H1 (cell line): ENCODE measurements around the gene KLF5. TPM values are rescaled to one million over a fixed set of nuclear protein-coding genes. Genes with fewer than 3 reads are reported as not detected.

Experiments used
- CTCF ChIA-PET: fragments of 300-600 bp; sonication (Branson Sonifier 250); formaldehyde crosslinking; loops from one replicate; lab custom pipeline; 2021; ENCODE audit not compliant: partially characterized antibody; lab: Charles Lee
- POLR2A ChIA-PET: fragments of 300-600 bp; sonication (Branson Sonifier 250); formaldehyde crosslinking; loops from one replicate; lab custom pipeline; 2021; ENCODE audit warnings: inconsistent platforms; ENCODE audit not compliant: partially characterized antibody; lab: Charles Lee
- DNase-seq, 2 experiments: peaks; one replicate each; pipeline versions ENCODE4 v3.0.0 to v3.0.0-alpha.2; 2010 to 2022; ENCODE audit warnings: low spot score in 2 of 2, low read depth in 1 of 2, mixed read lengths in 1 of 2
- FAIRE-seq: peaks from 2 replicates; lab custom pipeline; 2011; peaks lifted over from hg19 to GRCh38; lab: Jason Lieb, UNC
- H2AFZ ChIP-seq: 2 replicates; pipeline ENCODE4 v1.8.1; 2012; ENCODE audit warnings: low read length, inconsistent platforms
- H2AK5ac ChIP-seq: 2 replicates; pipeline ENCODE4 v1.6.1; 2013; ENCODE audit warnings: low read depth, low read length
- H2BK120ac ChIP-seq: replicated peaks from 2 replicates; pipeline ENCODE3; 2013; ENCODE audit warnings: low read depth, low read length, inconsistent platforms
- H2BK12ac ChIP-seq: 2 replicates; pipeline ENCODE4 v1.6.1; 2013; ENCODE audit warnings: low read depth, low read length
- H2BK15ac ChIP-seq: 2 replicates; pipeline ENCODE4 v1.6.1; 2013; ENCODE audit warnings: low read length
- H2BK20ac ChIP-seq: 2 replicates; pipeline ENCODE4 v1.6.1; 2013; ENCODE audit warnings: low read length
- H2BK5ac ChIP-seq: 2 replicates; pipeline ENCODE4 v1.6.1; 2013; ENCODE audit warnings: low read depth, low read length
- H3K14ac ChIP-seq: 2 replicates; pipeline ENCODE4 v1.6.1; 2013; ENCODE audit warnings: inconsistent platforms; ENCODE audit not compliant: insufficient read length
- H3K18ac ChIP-seq: 2 replicates; pipeline ENCODE4 v1.6.1; 2013; ENCODE audit warnings: low read length; ENCODE audit errors: extremely low read depth
- H3K23ac ChIP-seq: 2 replicates; pipeline ENCODE4 v1.6.1; 2013; ENCODE audit warnings: inconsistent platforms; ENCODE audit not compliant: insufficient read length
- H3K23me2 ChIP-seq: 2 replicates; pipeline ENCODE4 v1.6.1; 2013; ENCODE audit warnings: low read depth, low read length
- H3K27ac ChIP-seq: 2 replicates; pipeline ENCODE4 v1.6.1; 2011; ENCODE audit warnings: low read depth, low read length, inconsistent platforms
- H3K27me3 ChIP-seq, 4 experiments: replicated peaks in 1 of 4; 1 replicate in 1 of 4; 2 replicates in 3 of 4; pipeline versions ENCODE4 v1.6.1 to v1.8.1; 2011 to 2013; ENCODE audit warnings: low read length in 3 of 4, mild to moderate bottlenecking in 3 of 4, inconsistent platforms in 2 of 4, mixed read lengths in 2 of 4, moderate library complexity in 1 of 4; ENCODE audit not compliant: control insufficient read depth in 3 of 4, insufficient read depth in 3 of 4; ENCODE audit errors: extremely low read depth in 1 of 4
- H3K36me3 ChIP-seq, 4 experiments: 2 replicates each; pipeline versions ENCODE4 v1.6.1 to v1.8.1; 2011 to 2013; ENCODE audit warnings: mild to moderate bottlenecking in 4 of 4, low read length in 3 of 4, moderate library complexity in 2 of 4, control low read depth in 1 of 4, inconsistent platforms in 1 of 4; ENCODE audit not compliant: insufficient read depth in 4 of 4, control insufficient read depth in 2 of 4
- H3K4ac ChIP-seq: replicated peaks from 2 replicates; pipeline ENCODE3; 2013; ENCODE audit warnings: low read length, low read depth, mixed read lengths, inconsistent platforms; ENCODE audit not compliant: insufficient read length
- H3K4me1 ChIP-seq, 4 experiments: replicated peaks in 1 of 4; 1 replicate in 1 of 4; 2 replicates in 3 of 4; pipeline versions ENCODE4 v1.6.1 to v1.8.1; 2011 to 2013; ENCODE audit warnings: low read length in 3 of 4, inconsistent platforms in 2 of 4, mixed read lengths in 1 of 4; ENCODE audit not compliant: insufficient read depth in 4 of 4, control insufficient read depth in 3 of 4
- H3K4me2 ChIP-seq, 2 experiments: 2 replicates each; pipeline versions ENCODE4 v1.6.1 to v1.8.1; 2011 to 2013; ENCODE audit warnings: low read depth in 2 of 2, low read length in 2 of 2, control low read depth in 1 of 2, inconsistent platforms in 1 of 2, mild to moderate bottlenecking in 1 of 2; ENCODE audit not compliant: insufficient read depth in 1 of 2
- H3K4me3 ChIP-seq, 4 experiments: fragments of 200-600, 300-600 bp in 1 of 4; sonication (generic), shearing (Covaris generic), sonication (Bioruptor Twin) in 1 of 4; 2 replicates each; pipeline versions ENCODE4 v1.5.1 to v1.8.1; 2011 to 2016; ENCODE audit warnings: low read length in 4 of 4, low read depth in 3 of 4, control low read depth in 2 of 4, inconsistent platforms in 2 of 4, mild to moderate bottlenecking in 2 of 4, mixed read lengths in 1 of 4, moderate library complexity in 1 of 4; ENCODE audit not compliant: insufficient read depth in 2 of 4; ENCODE audit errors: extremely low read depth in 1 of 4
- H3K56ac ChIP-seq: replicated peaks from 2 replicates; pipeline ENCODE3; 2013; ENCODE audit warnings: low read depth, mild to moderate bottlenecking, mixed read lengths, low read length, inconsistent platforms; ENCODE audit not compliant: insufficient read length
- H3K79me1 ChIP-seq: 2 replicates; pipeline ENCODE4 v1.6.1; 2013; ENCODE audit warnings: low read depth, low read length, control low read depth
- H3K79me2 ChIP-seq, 2 experiments: 2 replicates each; pipeline versions ENCODE4 v1.6.1 to v1.8.1; 2012 to 2013; ENCODE audit warnings: low read length in 2 of 2, mild to moderate bottlenecking in 2 of 2, inconsistent platforms in 1 of 2; ENCODE audit not compliant: insufficient read depth in 2 of 2, control insufficient read depth in 1 of 2
- H3K9ac ChIP-seq, 4 experiments: replicated peaks in 1 of 4; 1 replicate in 1 of 4; 2 replicates in 3 of 4; pipeline versions ENCODE4 v1.6.1 to v1.8.1; 2011 to 2013; ENCODE audit warnings: low read depth in 3 of 4, low read length in 3 of 4, control low read depth in 2 of 4, mild to moderate bottlenecking in 2 of 4, moderate library complexity in 2 of 4, inconsistent platforms in 1 of 4; ENCODE audit errors: extremely low read depth in 1 of 4
- H3K9me3 ChIP-seq, 2 experiments: 2 replicates each; pipeline versions ENCODE4 v1.6.1 to v1.8.1; 2012 to 2013; ENCODE audit warnings: mild to moderate bottlenecking in 2 of 2, moderate library complexity in 2 of 2, control low read depth in 1 of 2, inconsistent platforms in 1 of 2, low read depth in 1 of 2, low read length in 1 of 2, mixed read lengths in 1 of 2; ENCODE audit not compliant: insufficient read depth in 2 of 2
- H4K20me1 ChIP-seq, 2 experiments: replicated peaks in 1 of 2; 2 replicates each; pipeline versions ENCODE3 to v1.8.1; 2011 to 2013; ENCODE audit warnings: inconsistent platforms in 2 of 2, low read length in 2 of 2, mild to moderate bottlenecking in 1 of 2; ENCODE audit not compliant: insufficient read depth in 2 of 2, control insufficient read depth in 1 of 2
- H4K5ac ChIP-seq: 2 replicates; pipeline ENCODE4 v1.6.1; 2013; ENCODE audit warnings: low read length, low read depth, mixed read lengths, inconsistent platforms; ENCODE audit not compliant: insufficient read length
- H4K8ac ChIP-seq: 2 replicates; pipeline ENCODE4 v1.8.0; 2013; ENCODE audit warnings: mild to moderate bottlenecking, moderate library complexity, low read length, inconsistent platforms; ENCODE audit not compliant: insufficient read depth; ENCODE audit errors: extremely low read depth
- H4K91ac ChIP-seq: replicated peaks from 2 replicates; pipeline ENCODE3; 2013; ENCODE audit warnings: low read length, mixed read lengths, inconsistent platforms; ENCODE audit not compliant: insufficient read length
- RNF2 ChIP-seq: fragments of 200-900, 300-1000 bp; sonication (generic); IDR thresholded peaks from 2 replicates; pipeline ENCODE4 v1.7.1; 2016; ENCODE audit warnings: borderline replicate concordance, low read depth, mild to moderate bottlenecking, antibody characterized with exemption, low read length; ENCODE audit not compliant: poor library complexity, severe bottlenecking; ENCODE audit errors: missing control alignments
- TAF1 ChIP-seq: IDR thresholded peaks from 2 replicates; pipeline ENCODE4 v1.6.1; 2011; ENCODE audit warnings: mild to moderate bottlenecking, low read depth, low read length
- TEAD4 ChIP-seq: IDR thresholded peaks from 2 replicates; pipeline ENCODE4 v1.6.1; 2012; ENCODE audit warnings: low read depth, low read length, inconsistent platforms, mixed read lengths
- WGBS, 2 experiments: shearing (Covaris generic) in 1 of 2; methylation state at CpG; one replicate each; pipeline versions ENCODE4 v1.1.6 to v1.1.7; 2013 to 2015; ENCODE audit warnings: low lambda C conversion rate in 2 of 2, mixed read lengths in 2 of 2, inconsistent platforms in 1 of 2, low coverage in 1 of 2, missing lambda C conversion rate in 1 of 2; ENCODE audit not compliant: insufficient replicate concordance in 2 of 2, insufficient coverage in 1 of 2, insufficient read length in 1 of 2; ENCODE audit errors: extremely low coverage in 1 of 2, missing lambda C conversion rate in 1 of 2; 5-methylcytosine and 5-hydroxymethylcytosine counted together
- polyA plus RNA-seq, 7 experiments: library from polyadenylated mRNA; depleted of rRNA in 3 of 7; stranded (reverse) in 5 of 7; unstranded in 2 of 7; fragments of >200 nt in 5 of 7; fragments of 200-250 nt in 2 of 7; gene quantifications; 1 replicate in 5 of 7; 2 replicates in 1 of 7; 4 replicates in 1 of 7; pipeline versions ENCODE4 v1.2.1 to v1.2.3, GENCODE V29; 2011 to 2013; ENCODE audit warnings: missing spikeins in 2 of 7, mixed read lengths in 2 of 7
- total RNA-seq: library from RNA; stranded (reverse); fragmentation: NEBNext Ultra II Directional; extraction: Animal tissue kit (Norgen Biotek cat#: 25700); gene quantifications from 2 replicates; pipeline ENCODE4 v1.2.1, GENCODE V29; 2021

KLF5 gene
- total and polyA plus RNA-seq, 2 of the 8 experiments (the other 6 are each of a cell fraction or from before 2014, with no cell fraction given): 1.2 to 2.3 TPM

DNA sequence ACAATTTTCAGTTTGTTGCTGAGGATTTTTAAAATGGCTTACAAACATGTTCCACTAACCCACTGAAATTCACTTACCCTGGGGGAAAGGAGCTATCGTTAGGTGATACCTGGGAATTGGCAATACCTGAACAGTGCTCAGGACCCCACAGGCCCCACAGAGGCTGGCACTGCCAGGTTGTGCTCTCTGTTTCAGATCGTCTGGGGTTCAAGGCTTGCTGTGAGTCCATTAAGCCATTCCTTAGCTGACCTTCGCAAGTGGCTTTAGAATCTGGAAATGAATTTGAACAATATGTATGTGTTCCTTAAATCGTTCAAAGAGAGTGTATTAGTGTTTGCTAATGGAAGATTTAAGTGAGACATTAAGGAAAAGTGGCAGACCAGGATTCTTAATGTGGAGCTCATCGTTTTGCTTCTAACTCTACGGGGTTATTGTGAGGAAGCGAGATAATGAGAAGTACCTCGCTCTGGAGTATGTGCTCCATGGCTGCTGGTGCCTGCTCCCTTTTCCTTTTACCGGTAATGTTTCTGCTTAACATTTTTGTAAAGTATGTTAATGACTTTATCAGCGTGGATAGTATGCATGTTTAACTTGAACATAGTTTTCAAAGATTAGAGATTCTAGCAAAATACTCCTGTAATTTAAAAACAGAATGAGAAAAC, 13.6 kb downstream of the KLF5 start:
- Histone ChIP-seq H2BK12ac (no peak overlapping the region), H3K79me2 (no peaks in the 10 kb centered on the region), H3K18ac (no peak overlapping the region), H3K27ac (no peak overlapping the region), H4K8ac (no peak overlapping the region), H3K9me3 (no peaks in the 10 kb centered on the region), H3K4me3 (no peak overlapping the region), H3K14ac (no peak overlapping the region), H4K91ac (no peak overlapping the region), H3K23me2 (0 out of 2 replicates have a peak, but pooled peaks cover 2% of the 10 kb centered on the region), H3K23ac (no peak overlapping the region), H3K4ac (no peak overlapping the region), H3K4me2 (no peak overlapping the region), H2BK15ac (no peak overlapping the region), H2AFZ (no peak overlapping the region), H4K20me1 (no peaks in the 10 kb centered on the region), H2BK120ac (no peak overlapping the region), H3K9ac (no peak overlapping the region), H4K5ac (no peak overlapping the region), H2AK5ac (no peak overlapping the region), H3K79me1 (no peaks in the 10 kb centered on the region), H3K36me3 (no peaks in the 10 kb centered on the region), H3K27me3 (peaks cover 0 to 2% (median 0%) of the 10 kb centered on the region in 4 experiments; a peak in 3 of 7 replicates), H2BK20ac (no peak overlapping the region), H2BK5ac (no peak overlapping the region; the same call in 1 of the 2 replicates), H3K56ac (no peak overlapping the region), H3K4me1 (peaks cover 0 to 2% (median under 1%) of the 10 kb centered on the region in 4 experiments; a peak in 5 of 7 replicates)
- CTCF ChIA-PET: interaction anchor here (3.0 kb wide), 1 partner anchor 13 kb away, joined by 17 read pairs; the partner anchor contains the start of gene KLF5
- no peak for FAIRE-seq
- WGBS, 2 experiments: 79% methylated on average over 10 of the region's 10 CpGs; no CpG with 5 or more reads in 1 of the 2 experiments
- DNase-seq: no peak
- POLR2A ChIA-PET: interaction anchor here (0.6 to 1.2 kb wide), 2 partner anchors 13 to 279 kb away, joined by 3 to 5 read pairs; partner anchors contain the start of gene KLF5
- TF ChIP-seq TEAD4: no peak
- no peak for TF ChIP-seq RNF2
- TF ChIP-seq TAF1: no peak
